Activated CD8-positive, alpha-beta memory T cell treated with anti-CD3 and anti-CD28 coated beads, Interleukin-2, amount 50 U/mL, for 1 hour (primary cell): ENCODE results near the gene PRPF4.
A peak's percentile ranks its signal among the peaks of the same experiment; 100 is the strongest.
"Not testable (repeated sequence)": the region's sequence is repeated elsewhere in the genome, so short reads cannot be mapped to it uniquely, and the experiment has no call there.

Experiments used
- DNase-seq: peaks from one replicate; pipeline ENCODE4 v3.0.0-alpha.2; 2020; ENCODE audit errors: extremely low read depth

Gene PRPF4

GRCh38 chr9:113275157-113276131, at the start of gene PRPF4, which contains the start of gene CDC26:
TSS of gene PRPF4 (plus strand) at chr9:113275658. CDS start at chr9:113275744, 86 bp downstream.
TSS of gene CDC26 (minus strand) at chr9:113275572. CDS start at chr9:113272507, 3,065 bp downstream.
- peak; percentile 88 for DNase-seq

GRCh38 chr9:113227436-113227835, 48.0 kb upstream of the PRPF4 start:
- no peak for DNase-seq

GRCh38 chr9:113228130-113228665, 47.3 kb upstream of the PRPF4 start:
- DNase-seq: no peak

GRCh38 chr9:113231701-113232100, 43.8 kb upstream of the PRPF4 start:
- no peak for DNase-seq

DNA sequence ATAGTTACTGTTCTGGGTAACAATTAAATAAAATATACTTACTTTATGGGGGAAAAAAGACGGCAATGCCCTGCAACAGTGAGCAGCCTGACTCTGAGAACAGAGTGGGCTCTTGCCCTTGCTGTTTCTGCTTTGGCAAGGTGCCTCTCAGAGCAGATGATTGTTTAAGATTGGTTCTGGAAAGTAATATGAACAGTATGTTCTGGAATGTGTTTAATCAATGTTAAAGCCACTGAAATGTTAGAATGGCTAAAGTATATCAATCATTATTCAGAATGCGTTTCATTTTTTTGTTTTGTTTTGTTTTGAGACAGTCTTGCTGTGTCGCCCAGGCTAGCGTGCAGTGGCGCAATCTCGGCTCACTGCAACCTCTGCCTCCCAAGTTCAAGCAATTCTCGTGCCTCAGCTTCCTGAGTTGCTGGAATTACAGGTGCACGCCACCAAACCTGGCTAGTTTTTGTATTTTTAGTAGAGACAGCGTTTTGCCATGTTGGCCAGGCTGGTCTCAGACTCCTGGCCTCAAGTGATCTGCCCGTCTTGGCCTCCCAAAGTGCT, 39.7 kb upstream of the PRPF4 start:
- DNase-seq: not testable (repeated sequence)

DNA sequence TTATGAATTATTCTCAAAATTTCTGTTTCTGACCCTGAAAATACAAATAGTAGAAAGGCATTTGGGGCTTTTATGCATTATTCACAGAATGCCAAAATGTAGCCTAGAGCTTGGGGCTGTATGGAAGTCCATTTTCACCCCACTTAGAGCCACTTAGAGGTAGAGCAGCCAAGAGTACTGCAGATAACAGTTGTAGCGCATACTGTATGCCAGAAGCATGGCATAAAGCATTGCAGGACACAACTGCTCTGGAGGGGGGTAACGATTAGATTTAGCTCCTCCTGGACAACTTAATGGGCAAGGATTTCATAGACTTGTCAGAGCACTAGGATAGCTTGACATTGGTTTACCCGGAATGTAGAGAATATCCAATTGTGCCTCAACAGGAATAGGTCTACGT, 38.4 kb upstream of the PRPF4 start:
- DNase-seq: no peak

DNA sequence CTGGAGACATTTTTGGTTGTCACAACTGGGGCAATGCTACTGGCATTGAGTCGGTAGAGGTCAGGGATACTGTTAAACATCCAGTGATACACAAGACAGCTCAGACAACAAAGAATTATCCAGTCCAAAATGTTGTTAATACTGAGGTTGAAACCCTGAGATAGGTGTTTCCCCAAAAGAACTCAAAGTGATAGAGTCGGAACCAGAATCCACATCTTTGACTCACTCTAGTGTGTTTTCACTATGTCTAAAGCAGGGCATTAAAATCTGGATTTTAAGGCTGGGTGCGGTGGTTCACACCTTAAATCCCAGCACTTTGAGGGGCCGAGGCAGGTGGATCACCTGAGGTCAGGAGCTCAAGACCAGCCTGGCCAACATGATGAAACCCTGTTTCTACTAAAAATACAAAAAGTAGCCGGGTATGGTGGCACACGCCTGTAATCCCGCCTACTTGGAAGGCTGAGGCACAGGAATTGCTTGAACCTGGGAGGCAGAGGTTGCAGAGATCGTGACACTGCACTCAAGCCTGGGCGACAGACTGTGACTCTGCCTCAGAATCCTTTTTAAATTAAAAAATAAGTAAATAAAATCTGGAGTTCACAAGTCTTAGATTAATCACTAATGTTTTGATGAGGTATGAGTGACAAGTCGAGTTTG, 37.1 kb upstream of the PRPF4 start:
- no peak for DNase-seq

- DNase-seq: no peak
These were observed 36.6 kb upstream of the PRPF4 start for GRCh38 chr9:113238859-113239232.

DNA sequence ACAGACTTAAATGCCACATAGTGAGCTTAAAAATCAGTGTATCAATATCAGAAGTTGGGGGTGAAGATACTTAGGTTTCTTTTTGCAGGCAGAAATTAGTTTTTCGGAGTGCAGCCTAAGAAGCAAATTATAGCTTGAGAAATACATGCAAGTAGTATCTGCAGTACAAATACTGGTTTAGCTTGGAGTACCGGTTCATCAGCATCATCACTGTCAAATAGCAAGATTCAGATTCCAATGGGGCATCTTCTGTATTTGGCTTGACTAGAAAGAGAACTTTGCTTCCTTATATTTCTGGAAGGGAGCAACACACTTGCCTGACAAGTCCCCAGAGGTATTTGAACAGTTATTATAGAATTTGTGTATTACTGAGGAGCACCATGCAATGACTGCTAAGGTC, 34.3 kb upstream of the PRPF4 start:
- DNase-seq: no peak

GRCh38 chr9:113244556-113244955, 30.9 kb upstream of the PRPF4 start:
- no peak for DNase-seq

GRCh38 chr9:113245894-113246293, 29.6 kb upstream of the PRPF4 start:
- no peak for DNase-seq

DNA sequence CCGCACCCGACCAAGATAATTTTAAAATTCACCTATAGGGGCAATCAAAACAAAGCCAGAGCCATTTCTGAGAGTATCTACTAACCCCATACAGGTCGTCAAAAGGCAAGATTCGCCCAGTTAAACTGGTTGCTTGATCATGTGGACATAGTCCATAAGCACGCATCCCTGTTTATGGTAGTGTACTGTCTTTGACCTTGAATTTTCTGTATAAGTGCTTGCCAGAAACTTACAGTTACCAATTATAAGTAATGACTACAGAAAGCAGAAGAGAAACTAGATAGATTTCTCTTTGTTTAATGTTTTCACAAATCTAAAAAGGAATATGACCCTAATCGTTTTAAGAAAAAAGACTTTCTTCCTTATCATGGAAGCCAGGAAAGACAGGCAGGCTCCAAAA, 28.5 kb upstream of the PRPF4 start:
- no peak for DNase-seq

DNA sequence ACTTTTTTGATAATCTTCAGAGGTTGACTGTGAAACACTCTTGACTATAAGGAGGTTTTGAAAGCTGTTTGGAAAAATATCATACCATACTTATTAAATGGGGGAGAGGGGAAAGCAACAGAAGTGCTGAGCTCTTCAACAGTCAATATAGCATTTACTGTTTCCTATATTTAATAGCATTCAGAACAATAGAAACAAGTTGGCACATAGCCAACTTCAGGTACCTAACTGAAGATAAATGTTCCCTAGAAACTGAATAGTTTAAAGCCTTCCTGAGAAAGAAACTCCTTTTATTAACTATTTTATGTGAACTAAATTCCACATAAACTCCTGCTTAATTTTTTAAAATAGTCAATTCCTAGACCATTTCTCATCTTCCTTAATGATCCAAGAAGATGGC, 27.8 kb upstream of the PRPF4 start:
- DNase-seq: no peak

DNA sequence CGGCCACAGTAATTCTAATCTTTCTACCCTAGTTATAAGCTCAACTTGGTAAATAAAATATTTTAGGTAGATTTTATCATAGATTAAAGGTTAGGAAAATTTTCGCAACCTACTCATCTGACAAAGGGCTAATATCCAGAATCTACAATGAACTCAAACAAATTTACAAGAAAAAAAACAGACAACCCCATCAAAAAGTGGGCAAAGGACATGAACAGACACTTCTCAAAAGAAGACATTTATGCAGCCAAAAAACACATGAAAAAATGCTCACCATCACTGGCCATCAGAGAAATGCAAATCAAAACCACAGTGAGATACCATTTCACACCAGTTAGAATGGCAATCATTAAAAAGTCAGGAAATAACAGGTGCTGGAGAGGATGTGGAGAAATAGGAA, 25.8 kb upstream of the PRPF4 start:
- not testable (repeated sequence) for DNase-seq

- no peak for DNase-seq
These were observed 24.7 kb upstream of the PRPF4 start for GRCh38 chr9:113250807-113251206.

DNA sequence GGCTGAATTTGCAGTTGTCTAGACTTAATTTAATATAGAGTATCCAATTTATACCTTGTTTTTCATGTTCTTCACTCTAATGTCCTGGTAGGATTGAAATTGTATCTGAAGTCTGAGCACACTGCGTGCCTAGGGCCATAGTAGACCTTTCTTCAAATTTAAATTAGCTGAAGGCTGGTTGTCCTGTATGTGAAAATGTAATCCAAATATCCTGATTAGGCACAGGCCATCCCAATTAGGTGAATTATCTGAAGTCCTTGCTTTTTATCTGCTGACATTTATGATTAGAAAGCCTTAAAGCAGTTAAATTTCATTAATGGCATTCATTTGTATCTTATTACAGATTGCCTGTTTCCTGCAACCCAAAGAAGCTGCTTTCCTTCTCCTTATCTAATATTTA, 20.5 kb upstream of the PRPF4 start:
- no peak for DNase-seq

DNA sequence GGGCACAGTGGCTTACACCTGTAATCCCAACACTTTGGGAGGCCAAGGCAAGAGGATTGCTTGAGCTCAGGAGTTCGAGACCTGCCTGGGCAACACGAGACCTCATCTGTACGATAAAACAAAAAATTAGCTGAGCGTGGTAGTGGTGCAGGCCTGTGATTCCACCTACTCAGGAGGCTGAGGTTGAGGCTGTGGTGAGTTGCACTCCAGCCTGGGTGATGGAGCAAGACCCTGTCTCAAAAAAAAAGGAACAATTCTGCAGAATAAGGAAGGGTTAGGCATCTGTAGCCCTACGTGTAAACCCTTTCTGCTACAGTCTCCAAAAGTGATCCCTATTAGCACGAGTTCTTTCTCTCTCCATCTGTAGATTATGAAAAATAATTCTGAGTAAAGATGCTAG, 20.0 kb upstream of the PRPF4 start:
- no peak for DNase-seq

DNA sequence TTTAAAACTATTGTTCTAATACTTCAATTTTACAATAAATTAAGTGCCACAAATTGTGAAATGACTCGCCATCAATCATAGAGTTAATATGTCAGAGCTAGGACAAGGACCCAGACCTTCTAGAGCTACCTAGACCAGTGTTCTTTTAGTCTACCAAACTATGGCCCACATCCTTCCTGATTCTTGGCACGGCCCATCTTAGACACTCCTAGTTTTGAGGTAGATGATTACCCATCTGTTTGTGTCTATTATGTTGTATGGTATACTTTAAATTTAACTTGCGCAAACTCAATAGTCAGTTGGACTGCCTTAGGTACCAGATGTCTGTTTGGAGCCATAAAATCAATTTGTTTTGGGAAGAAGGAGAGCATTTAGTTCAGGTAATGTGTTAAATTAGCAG, 17.6 kb upstream of the PRPF4 start:
- DNase-seq: no peak

DNA sequence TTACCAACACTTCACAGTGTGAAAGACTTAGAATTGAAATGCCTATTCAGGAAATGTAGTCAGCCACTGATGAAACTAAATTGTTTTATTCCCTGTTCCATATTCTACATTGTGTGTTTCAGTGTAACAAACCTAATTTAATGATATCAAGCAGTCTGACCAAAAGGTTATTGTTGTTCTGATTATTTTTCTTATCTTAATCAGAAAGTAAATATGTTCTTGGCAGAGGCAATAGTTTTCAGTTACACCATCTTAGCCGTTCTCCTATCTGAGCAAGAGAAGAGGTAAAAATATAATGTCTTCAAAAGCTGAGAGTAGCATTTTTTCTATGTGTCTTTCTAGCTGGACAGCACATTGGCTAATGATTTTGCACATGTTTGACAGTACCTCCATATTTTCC, 17.2 kb upstream of the PRPF4 start:
- DNase-seq: no peak

DNA sequence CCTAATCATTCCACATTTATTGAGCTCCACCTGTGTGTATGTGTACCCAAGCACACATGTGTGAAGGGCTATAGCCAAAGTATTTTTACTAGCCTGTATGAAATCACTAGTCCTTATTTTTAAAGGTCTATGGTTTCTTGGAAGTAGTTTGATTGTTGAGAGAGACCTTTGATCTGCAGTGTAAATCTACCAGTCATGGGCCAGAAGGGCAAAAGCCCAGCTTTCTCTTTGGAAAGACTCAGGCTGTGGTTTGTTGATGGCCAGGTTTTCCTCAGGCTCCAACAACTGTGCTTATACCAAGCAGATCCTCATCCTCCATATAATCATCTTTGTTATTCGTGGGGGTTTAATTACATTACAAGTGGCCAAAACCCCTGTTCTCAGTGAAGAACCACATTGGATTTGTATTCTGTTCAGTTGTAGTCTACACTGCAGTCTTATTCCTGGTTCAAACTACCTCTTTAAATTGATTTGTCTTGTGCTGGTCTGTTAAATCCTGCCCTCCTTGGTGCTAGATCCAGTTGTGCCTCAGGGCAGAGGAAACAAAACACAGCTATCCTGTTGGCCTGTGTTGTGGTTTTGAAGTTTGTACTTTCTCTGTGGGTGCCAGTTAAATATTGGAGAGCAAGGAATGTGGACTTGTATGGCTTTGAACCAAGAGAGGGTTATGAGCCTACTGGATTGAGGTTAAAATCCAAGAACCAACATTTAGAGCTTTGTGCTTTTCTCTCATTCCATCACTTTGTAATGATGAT, 13.4 kb upstream of the PRPF4 start:
- DNase-seq: no peak

DNA sequence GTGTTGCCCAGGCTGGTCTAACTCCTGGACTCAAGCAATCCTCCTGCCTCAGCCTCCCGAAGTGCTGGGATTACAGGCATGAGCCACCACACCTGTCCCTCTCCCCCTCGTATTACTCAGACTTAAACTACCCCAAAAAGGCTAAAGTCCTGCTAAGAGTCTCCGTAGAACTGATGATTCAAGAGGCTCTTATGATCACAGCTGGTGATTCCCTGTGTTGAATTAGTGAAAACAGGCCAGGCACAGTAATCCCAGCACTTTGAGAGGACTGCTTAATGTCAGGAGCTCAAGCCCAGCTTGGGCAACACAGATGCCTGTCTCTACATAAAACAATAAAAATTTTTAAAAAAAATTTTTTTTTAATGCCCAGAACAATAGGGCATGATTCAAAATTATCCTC, 9.3 kb upstream of the PRPF4 start:
- no peak for DNase-seq
